ENCODE results near the gene STIM2.

DNA sequence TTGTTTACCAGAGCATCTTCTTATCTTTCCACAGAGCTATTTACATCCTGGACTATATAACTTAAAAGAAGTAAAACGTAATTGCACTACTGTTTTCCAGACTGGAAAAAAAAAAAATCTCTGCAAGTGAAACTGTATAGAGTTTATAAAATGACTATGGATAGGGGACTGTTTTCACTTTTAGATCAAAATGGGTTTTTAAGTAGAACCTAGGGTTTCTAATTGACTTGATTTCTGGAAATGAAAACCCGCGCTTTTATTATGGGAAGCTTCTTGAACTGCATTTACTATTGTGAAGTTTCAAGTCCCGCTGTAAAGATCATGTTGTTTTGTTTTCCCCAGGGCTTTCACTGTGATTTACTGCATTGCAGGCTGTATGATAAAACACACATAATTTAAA, 162.7 kb downstream of the STIM2 start:
- TF ChIP-seq POLR2A (IDR thresholded peaks at IDR 0.05; ENCODE audit: low read depth, low read length), result no peak
- no peak for TF ChIP-seq FOS (IDR thresholded peaks at IDR 0.05; ENCODE audit: borderline replicate concordance, insufficient read depth, low read length)
- TF ChIP-seq POLR2AphosphoS5 (IDR thresholded peaks at IDR 0.05; ENCODE audit: insufficient read depth, low read depth, low read length), result no peak

All from endothelial cell of umbilical vein (primary cell).